RWPE2 (cell line): ENCODE results near the gene IRS1.

Experiments
- ATAC-seq: fragments of 200-7000 bp; cut with Tn5 transposase; 3 replicates; pipeline ENCODE4 v1.9.1; 2021; ENCODE audit warnings: low read depth
- DNase-seq: peaks from one replicate; pipeline ENCODE4 v3.0.0-alpha.2; 2020; ENCODE audit warnings: low spot score
- H3K27ac ChIP-seq: fragments of 450-650 bp; 2 replicates; pipeline ENCODE4 v1.5.1; 2017; ENCODE audit warnings: mild to moderate bottlenecking; ENCODE audit not compliant: poor library complexity, severe bottlenecking
- H3K27me3 ChIP-seq: fragments of 250-450 bp; sonication (Bioruptor Pico); 2 replicates; pipeline ENCODE4 v1.5.1; 2021; ENCODE audit warnings: mild to moderate bottlenecking, moderate library complexity; ENCODE audit not compliant: insufficient read depth, poor library complexity, severe bottlenecking
- H3K36me3 ChIP-seq: fragments of 250-450 bp; sonication (Bioruptor Pico); 2 replicates; pipeline ENCODE4 v1.5.1; 2020; ENCODE audit warnings: low read depth, mild to moderate bottlenecking, moderate library complexity
- H3K4me1 ChIP-seq: fragments of 250-450 bp; sonication (Bioruptor Pico); 2 replicates; pipeline ENCODE4 v1.5.1; 2021; ENCODE audit warnings: mild to moderate bottlenecking, moderate library complexity; ENCODE audit not compliant: insufficient read depth, poor library complexity, severe bottlenecking
- H3K4me3 ChIP-seq: fragments of 250-450 bp; sonication (Bioruptor Pico); 2 replicates; pipeline ENCODE4 v1.5.1; 2021; ENCODE audit warnings: mild to moderate bottlenecking, moderate library complexity; ENCODE audit not compliant: severe bottlenecking
- H3K9me3 ChIP-seq: fragments of 250-450 bp; sonication (Bioruptor Pico); 2 replicates; pipeline ENCODE4 v1.5.1; 2021; ENCODE audit warnings: mild to moderate bottlenecking, moderate library complexity; ENCODE audit not compliant: severe bottlenecking
- TF ChIP-seq, protein P1 (sequence below): fragments of 450-650 bp; IDR thresholded peaks from one replicate; pipeline ENCODE4 v1.5.1; 2017; ENCODE audit warnings: mild to moderate bottlenecking, moderate library complexity; ENCODE audit not compliant: poor library complexity, severe bottlenecking

IRS1 gene

DNA sequence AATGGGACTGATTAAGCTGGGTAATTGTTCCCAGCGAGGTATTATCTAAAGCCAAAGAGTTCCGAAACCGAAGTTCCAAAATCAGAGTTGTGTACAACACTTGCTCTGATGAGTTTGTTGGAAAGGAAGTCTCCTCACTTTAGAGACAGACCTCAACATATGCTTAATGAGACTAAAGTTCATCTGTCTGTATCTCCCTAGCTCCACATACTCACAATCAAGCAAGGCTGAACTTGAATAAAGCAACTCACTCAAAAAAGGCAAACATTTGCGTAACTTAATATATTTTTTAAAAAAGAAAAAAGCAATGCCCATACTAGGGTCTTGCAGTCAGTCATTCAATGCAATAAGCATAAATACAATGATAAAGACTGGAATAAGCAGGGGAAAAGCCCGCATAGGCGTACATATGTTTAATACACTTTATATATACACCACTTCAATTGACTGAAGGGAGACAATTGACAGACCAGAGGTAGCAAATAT is 60.0 kb downstream of the IRS1 start:
- Histone ChIP-seq H3K4me1 (peaks cover 11% of the 10 kb centered on the region), H3K9me3 (no peaks in the 10 kb centered on the region), H3K4me3 (no peak overlapping the region), H3K27ac (peak overlapping the region; percentile 40), H3K27me3 (no peaks in the 10 kb centered on the region), H3K36me3 (peaks cover 61% of the 10 kb centered on the region)
- ATAC-seq, result no peak
- DNase-seq, result no peak
- TF ChIP-seq, protein P1, sequence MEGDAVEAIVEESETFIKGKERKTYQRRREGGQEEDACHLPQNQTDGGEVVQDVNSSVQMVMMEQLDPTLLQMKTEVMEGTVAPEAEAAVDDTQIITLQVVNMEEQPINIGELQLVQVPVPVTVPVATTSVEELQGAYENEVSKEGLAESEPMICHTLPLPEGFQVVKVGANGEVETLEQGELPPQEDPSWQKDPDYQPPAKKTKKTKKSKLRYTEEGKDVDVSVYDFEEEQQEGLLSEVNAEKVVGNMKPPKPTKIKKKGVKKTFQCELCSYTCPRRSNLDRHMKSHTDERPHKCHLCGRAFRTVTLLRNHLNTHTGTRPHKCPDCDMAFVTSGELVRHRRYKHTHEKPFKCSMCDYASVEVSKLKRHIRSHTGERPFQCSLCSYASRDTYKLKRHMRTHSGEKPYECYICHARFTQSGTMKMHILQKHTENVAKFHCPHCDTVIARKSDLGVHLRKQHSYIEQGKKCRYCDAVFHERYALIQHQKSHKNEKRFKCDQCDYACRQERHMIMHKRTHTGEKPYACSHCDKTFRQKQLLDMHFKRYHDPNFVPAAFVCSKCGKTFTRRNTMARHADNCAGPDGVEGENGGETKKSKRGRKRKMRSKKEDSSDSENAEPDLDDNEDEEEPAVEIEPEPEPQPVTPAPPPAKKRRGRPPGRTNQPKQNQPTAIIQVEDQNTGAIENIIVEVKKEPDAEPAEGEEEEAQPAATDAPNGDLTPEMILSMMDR, result no peak

DNA sequence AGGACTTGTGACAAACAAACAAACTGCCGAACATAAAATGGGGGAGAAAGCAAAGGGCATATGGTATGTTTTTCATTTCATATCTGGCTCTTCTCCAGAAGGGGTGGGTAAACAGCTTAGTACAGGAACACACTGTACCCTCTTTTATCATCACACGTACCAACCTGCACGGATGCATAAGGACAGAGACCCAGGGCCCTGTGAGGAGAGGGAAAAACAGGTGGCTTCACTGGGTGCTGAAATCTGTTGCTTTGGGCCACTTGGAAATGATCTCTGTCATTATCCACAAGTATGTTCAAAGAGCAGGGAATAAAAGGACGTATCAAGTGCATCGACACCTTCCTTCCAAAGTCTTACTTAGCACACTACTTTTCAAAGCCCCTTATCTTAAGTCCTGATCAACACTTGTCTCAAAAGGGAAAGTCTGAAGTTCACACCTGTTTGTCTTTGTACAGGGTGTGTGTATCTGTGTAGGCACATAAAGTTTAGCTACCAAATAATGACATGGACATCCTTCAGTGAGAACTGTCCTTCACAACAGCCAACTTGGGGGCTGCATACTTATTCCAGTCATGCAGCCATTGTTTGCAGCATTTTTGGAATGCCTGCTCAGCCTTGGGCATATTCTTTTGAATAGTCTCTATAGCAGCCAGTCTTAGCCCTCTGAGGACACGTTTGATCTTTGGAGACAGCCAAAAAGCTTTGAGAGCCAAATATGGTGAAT is 60.6 kb downstream of the IRS1 start:
- TF ChIP-seq, protein P1, result no peak
- Histone ChIP-seq H3K27ac (peak overlapping the region; percentile 40), H3K36me3 (peaks cover 66% of the 10 kb centered on the region), H3K4me1 (peaks cover 11% of the 10 kb centered on the region), H3K4me3 (no peak overlapping the region), H3K27me3 (no peaks in the 10 kb centered on the region), H3K9me3 (no peaks in the 10 kb centered on the region)
- DNase-seq, result no peak
- ATAC-seq, result no peak

DNA sequence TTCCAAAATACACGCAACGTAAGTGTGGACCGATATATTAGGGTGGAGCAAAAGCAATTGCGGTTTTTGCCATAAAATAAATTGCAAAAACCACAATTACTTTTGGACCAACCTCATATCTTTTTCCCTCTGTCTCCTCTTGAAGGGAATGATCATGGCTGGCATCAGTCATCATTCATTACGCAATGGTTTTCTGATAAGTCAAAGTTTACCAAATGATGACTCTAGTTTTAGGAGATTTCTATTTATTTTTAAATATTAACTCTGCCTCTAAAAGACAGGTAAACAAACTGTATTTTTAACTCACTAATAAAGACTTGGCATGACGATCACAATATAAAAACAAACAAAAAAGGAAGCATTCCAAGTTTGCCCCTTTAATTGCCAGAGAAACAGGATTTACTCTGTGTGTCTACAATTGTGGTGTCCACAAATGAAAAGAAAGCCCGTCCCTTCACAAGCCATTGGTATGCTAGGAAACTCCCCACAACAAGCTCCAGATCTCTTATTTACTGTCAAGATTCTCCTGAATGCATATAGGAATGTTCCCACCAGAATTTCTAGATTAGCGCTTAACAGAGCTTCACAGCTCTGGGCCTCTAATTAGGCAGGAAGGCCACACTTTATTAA is 61.3 kb downstream of the IRS1 start:
- TF ChIP-seq, protein P1, result no peak
- H3K27me3 ChIP-seq, result no peaks in the 10 kb centered on the region

DNA sequence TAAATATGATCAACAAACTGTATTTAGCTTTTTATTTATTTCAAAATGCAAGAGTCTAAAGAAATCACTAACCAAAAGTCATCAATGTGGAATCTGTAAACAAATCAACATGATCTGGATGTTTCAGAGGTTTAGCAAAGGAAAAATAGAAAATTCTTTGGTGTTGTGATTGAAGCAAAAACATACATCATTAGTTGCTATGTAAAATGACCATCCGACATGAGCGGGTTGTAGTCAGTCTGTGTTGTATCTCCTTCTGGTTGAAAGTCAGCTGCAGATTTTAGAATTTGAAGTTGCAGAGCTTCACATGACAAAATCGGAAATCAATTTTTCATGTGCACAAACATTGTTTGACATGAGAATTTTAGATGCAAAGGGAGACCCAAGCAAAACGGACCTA is 63.2 kb downstream of the IRS1 start:
- no peak for DNase-seq
- no peak for ATAC-seq
- TF ChIP-seq, protein P1, result no peak
- Histone ChIP-seq H3K4me1 (peaks cover 11% of the 10 kb centered on the region), H3K9me3 (no peaks in the 10 kb centered on the region), H3K36me3 (peaks cover 66% of the 10 kb centered on the region), H3K4me3 (no peak overlapping the region), H3K27ac (no peak overlapping the region), H3K27me3 (no peaks in the 10 kb centered on the region)

More for the DNA sequence above, 61.3 kb downstream of the IRS1 start:
- H3K36me3 ChIP-seq, result peaks cover 62% of the 10 kb centered on the region
- no peaks in the 10 kb centered on the region for H3K9me3 ChIP-seq
- peak overlapping the region; percentile 40 for H3K27ac ChIP-seq
- peaks cover 11% of the 10 kb centered on the region for H3K4me1 ChIP-seq
- DNase-seq (no peak), ATAC-seq (no peak)
- H3K4me3 ChIP-seq, result no peak overlapping the region
